ENCODE results near the gene INO80B.
"Not testable (repeated sequence)": the region's sequence is repeated elsewhere in the genome, so short reads cannot be mapped to it uniquely, and the experiment has no call there.

- not testable (repeated sequence) for TF ChIP-seq CTCF (IDR thresholded peaks at IDR 0.05); ZFX (IDR thresholded peaks at IDR 0.05; ENCODE audit: borderline replicate concordance)
Measured at GRCh38 chr2:74460187-74460586, 5.3 kb downstream of the INO80B start.

All from 22Rv1 (cell line).